Erythroblast (primary cell): ENCODE measurements around the gene OTOP3.

ENCODE experiments used
- DNase-seq, 2 experiments: peaks; one replicate each; lab custom pipeline; 2025; lab: John Stamatoyannopoulos, UW
- GATA1 ChIP-seq: IDR thresholded peaks from 2 replicates; pipeline ENCODE4 v1.6.1; 2011; ENCODE audit warnings: low read depth, mild to moderate bottlenecking, control low read depth, low read length, moderate library complexity
- POLR2A ChIP-seq: IDR thresholded peaks from 2 replicates; pipeline ENCODE4 v1.6.1; 2011; ENCODE audit warnings: mild to moderate bottlenecking, low read length

The OTOP3 gene, protein sequence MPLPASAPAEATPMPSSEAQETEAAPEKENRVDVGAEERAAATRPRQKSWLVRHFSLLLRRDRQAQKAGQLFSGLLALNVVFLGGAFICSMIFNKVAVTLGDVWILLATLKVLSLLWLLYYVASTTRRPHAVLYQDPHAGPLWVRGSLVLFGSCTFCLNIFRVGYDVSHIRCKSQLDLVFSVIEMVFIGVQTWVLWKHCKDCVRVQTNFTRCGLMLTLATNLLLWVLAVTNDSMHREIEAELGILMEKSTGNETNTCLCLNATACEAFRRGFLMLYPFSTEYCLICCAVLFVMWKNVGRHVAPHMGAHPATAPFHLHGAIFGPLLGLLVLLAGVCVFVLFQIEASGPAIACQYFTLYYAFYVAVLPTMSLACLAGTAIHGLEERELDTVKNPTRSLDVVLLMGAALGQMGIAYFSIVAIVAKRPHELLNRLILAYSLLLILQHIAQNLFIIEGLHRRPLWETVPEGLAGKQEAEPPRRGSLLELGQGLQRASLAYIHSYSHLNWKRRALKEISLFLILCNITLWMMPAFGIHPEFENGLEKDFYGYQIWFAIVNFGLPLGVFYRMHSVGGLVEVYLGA

GRCh38 chr17:74935585-74936469 lies at the start of gene OTOP3:
Gene OTOP3 (plus strand): TSS chr17:74935898. CDS start chr17:74935922, 24 bp downstream.
- TF ChIP-seq GATA1 = no peak
- TF ChIP-seq POLR2A = no peak
- DNase-seq = no peak

DNA sequence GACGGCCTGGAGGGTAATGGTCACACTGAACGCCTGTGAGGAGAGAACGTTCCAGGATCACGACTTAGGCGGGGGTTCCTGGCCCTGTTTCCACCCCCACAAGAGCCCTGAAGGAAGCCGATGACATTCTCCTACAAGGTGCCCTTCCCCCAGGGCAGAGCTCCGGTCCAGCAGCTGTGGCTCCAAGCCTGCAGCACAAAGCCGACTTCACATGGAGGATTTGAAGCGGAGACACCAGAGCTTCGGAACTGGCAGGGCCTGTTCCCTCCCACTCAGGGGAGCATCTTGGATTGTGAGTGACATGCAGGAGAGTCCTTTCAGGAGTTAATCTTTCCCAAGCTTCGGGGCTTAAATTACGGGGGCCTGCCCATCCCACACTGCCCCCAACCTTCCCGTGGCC lies 47.2 kb upstream of the OTOP3 start:
- DNase-seq = no peak
- TF ChIP-seq GATA1 (no peak), POLR2A (no peak)

- no peak for DNase-seq
- no peak for TF ChIP-seq GATA1
- TF ChIP-seq POLR2A = no peak
Observed at GRCh38 chr17:74890554-74890953, 45.1 kb upstream of the OTOP3 start.

GRCh38 chr17:74892013-74892841 lies 43.5 kb upstream of the OTOP3 start:
- DNase-seq = no peak
- TF ChIP-seq POLR2A = no peak
- no peak for TF ChIP-seq GATA1

DNA sequence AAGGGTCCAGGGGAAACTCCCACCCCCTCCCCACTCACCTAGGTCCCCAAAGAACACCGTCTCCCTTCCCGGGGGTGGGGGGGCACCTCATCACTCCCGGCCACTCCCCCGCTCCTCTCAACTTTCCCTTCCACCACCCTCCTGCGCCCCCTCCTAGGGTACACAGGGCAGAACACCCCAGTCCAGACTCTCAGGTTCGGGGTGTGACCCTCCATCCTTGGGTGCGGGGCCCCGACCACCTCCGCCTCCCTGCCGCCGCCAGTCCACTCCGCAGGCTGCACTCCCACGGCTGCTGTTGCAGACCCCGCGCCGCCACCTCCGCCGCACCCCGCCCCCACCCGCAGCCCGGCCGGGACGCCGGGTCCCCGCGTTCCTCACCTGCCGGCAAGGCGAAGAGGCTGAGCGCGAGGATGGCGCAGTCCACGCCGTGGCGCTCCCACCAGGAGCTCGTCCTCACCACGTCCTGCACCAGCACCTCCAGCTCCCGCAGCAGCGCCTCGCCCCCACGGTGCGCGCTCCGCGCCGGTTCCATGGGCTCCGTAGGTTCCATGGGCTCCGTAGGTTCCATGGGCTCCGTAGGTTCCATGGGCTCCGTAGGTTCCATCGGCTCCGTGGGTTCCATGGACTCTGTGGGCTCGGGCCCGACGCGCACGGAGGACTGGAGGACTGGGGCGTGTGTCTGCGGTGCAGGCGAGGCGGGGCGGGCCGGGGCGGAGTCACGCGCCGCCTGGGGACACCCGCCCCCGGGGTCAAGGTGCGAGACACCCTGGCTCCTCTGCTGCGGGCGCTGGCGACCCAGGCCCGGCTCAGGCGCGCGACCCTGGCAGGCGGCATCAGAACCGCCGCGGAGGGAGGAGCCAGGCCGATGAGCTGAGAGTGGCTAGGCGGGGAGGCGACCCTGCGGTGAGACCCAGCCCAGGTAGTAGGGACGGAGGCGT lies 42.5 kb upstream of the OTOP3 start, which contains the start of gene FADS6:
Gene FADS6, minus strand, starts transcription at position 660 of the 938 bp plus-strand sequence. Its CDS starts 38 bp downstream, at position 622.
- TF ChIP-seq GATA1 (no peak), POLR2A (no peak)
- no peak for DNase-seq

DNA sequence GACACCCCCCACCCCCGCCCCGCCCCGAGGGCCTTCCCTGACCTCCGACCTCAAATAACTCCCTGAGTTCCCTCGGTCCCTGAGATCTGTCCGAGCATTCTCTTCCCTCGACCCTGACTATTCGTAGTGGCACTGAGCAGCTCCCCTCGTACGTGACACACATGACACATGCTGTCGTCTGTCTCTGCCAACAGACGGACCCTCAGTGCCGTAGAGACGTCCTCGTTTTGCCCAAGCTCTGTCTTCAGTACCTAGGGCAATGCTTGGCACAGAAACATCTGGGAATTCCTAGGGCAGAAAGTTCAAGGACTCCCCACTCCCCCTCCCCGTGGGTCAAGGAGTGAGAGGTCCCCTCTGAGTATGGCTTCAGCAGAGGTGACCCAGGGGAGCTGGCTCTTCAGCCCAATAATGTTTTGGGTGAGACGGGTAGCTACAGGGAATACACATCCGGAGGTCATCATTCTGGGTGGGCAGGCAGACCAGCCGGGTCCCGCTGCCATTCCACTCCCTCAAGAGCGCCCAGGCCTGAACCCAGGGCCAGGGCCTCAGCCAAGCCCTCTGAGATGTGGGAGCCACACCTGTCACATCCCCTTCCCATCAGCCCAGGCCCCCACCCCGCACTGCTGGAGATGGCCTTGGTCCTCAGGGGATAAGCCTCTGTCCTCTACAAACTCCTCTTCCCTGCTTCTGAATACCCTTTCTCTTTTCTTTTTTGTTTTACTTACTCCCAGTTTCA lies 41.6 kb upstream of the OTOP3 start:
- TF ChIP-seq POLR2A (no peak), GATA1 (no peak)
- DNase-seq = no peak

- DNase-seq = no peak
- TF ChIP-seq POLR2A = no peak
- no peak for TF ChIP-seq GATA1
Observed at GRCh38 chr17:74898376-74898946, 37.2 kb upstream of the OTOP3 start.

DNA sequence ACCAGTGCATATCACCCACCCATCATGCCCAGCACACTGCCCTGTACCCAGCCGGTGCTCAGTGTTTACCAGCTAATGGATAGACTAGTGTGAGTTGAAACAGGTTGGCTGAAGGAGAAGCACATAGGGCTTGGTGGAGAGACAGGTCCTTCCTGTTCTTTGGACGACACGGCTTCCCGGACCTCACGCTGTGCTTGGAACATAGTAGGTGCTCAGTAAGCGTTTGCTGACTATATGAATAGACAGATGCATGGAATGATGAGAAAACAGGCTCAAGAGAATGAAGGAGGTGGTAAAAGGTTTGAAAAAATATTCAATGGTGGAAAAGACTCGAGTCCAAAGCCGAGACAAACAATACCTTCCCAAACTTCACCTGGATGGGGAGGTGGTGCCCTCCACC lies 35.5 kb upstream of the OTOP3 start:
- TF ChIP-seq POLR2A = no peak
- TF ChIP-seq GATA1 = no peak
- no peak for DNase-seq

- TF ChIP-seq POLR2A = no peak
- TF ChIP-seq GATA1 = no peak
- no peak for DNase-seq
Observed at GRCh38 chr17:74901353-74902135, 34.2 kb upstream of the OTOP3 start.

- no peak for DNase-seq
- no peak for TF ChIP-seq POLR2A
- no peak for TF ChIP-seq GATA1
Observed at GRCh38 chr17:74903034-74903433, 32.7 kb upstream of the OTOP3 start.
